H1 (cell line): ENCODE results near the gene FHIP1B. TPM values are rescaled to one million over a fixed set of nuclear protein-coding genes. Genes with fewer than 3 reads are reported as not detected.

Experiments
- CTCF ChIA-PET: fragments of 300-600 bp; sonication (Branson Sonifier 250); formaldehyde crosslinking; loops from one replicate; lab custom pipeline; 2021; ENCODE audit not compliant: partially characterized antibody; lab: Charles Lee
- POLR2A ChIA-PET: fragments of 300-600 bp; sonication (Branson Sonifier 250); formaldehyde crosslinking; loops from one replicate; lab custom pipeline; 2021; ENCODE audit warnings: inconsistent platforms; ENCODE audit not compliant: partially characterized antibody; lab: Charles Lee
- DNase-seq, 2 experiments: peaks; one replicate each; pipeline versions ENCODE4 v3.0.0 to v3.0.0-alpha.2; 2010 to 2022; ENCODE audit warnings: low spot score in 2 of 2, low read depth in 1 of 2, mixed read lengths in 1 of 2
- FAIRE-seq: peaks from 2 replicates; lab custom pipeline; 2011; peaks lifted over from hg19 to GRCh38; lab: Jason Lieb, UNC
- H2AFZ ChIP-seq: 2 replicates; pipeline ENCODE4 v1.8.1; 2012; ENCODE audit warnings: low read length, inconsistent platforms
- H2AK5ac ChIP-seq: 2 replicates; pipeline ENCODE4 v1.6.1; 2013; ENCODE audit warnings: low read depth, low read length
- H2BK120ac ChIP-seq: replicated peaks from 2 replicates; pipeline ENCODE3; 2013; ENCODE audit warnings: low read depth, low read length, inconsistent platforms
- H2BK12ac ChIP-seq: 2 replicates; pipeline ENCODE4 v1.6.1; 2013; ENCODE audit warnings: low read depth, low read length
- H2BK15ac ChIP-seq: 2 replicates; pipeline ENCODE4 v1.6.1; 2013; ENCODE audit warnings: low read length
- H2BK20ac ChIP-seq: 2 replicates; pipeline ENCODE4 v1.6.1; 2013; ENCODE audit warnings: low read length
- H2BK5ac ChIP-seq: 2 replicates; pipeline ENCODE4 v1.6.1; 2013; ENCODE audit warnings: low read depth, low read length
- H3K14ac ChIP-seq: 2 replicates; pipeline ENCODE4 v1.6.1; 2013; ENCODE audit warnings: inconsistent platforms; ENCODE audit not compliant: insufficient read length
- H3K18ac ChIP-seq: 2 replicates; pipeline ENCODE4 v1.6.1; 2013; ENCODE audit warnings: low read length; ENCODE audit errors: extremely low read depth
- H3K23ac ChIP-seq: 2 replicates; pipeline ENCODE4 v1.6.1; 2013; ENCODE audit warnings: inconsistent platforms; ENCODE audit not compliant: insufficient read length
- H3K23me2 ChIP-seq: 2 replicates; pipeline ENCODE4 v1.6.1; 2013; ENCODE audit warnings: low read depth, low read length
- H3K27ac ChIP-seq: 2 replicates; pipeline ENCODE4 v1.6.1; 2011; ENCODE audit warnings: low read depth, low read length, inconsistent platforms
- H3K27me3 ChIP-seq, 4 experiments: replicated peaks in 1 of 4; 1 replicate in 1 of 4; 2 replicates in 3 of 4; pipeline versions ENCODE4 v1.6.1 to v1.8.1; 2011 to 2013; ENCODE audit warnings: low read length in 3 of 4, mild to moderate bottlenecking in 3 of 4, inconsistent platforms in 2 of 4, mixed read lengths in 2 of 4, moderate library complexity in 1 of 4; ENCODE audit not compliant: control insufficient read depth in 3 of 4, insufficient read depth in 3 of 4; ENCODE audit errors: extremely low read depth in 1 of 4
- H3K36me3 ChIP-seq, 4 experiments: 2 replicates each; pipeline versions ENCODE4 v1.6.1 to v1.8.1; 2011 to 2013; ENCODE audit warnings: mild to moderate bottlenecking in 4 of 4, low read length in 3 of 4, moderate library complexity in 2 of 4, control low read depth in 1 of 4, inconsistent platforms in 1 of 4; ENCODE audit not compliant: insufficient read depth in 4 of 4, control insufficient read depth in 2 of 4
- H3K4ac ChIP-seq: replicated peaks from 2 replicates; pipeline ENCODE3; 2013; ENCODE audit warnings: low read length, low read depth, mixed read lengths, inconsistent platforms; ENCODE audit not compliant: insufficient read length
- H3K4me1 ChIP-seq, 4 experiments: replicated peaks in 1 of 4; 1 replicate in 1 of 4; 2 replicates in 3 of 4; pipeline versions ENCODE4 v1.6.1 to v1.8.1; 2011 to 2013; ENCODE audit warnings: low read length in 3 of 4, inconsistent platforms in 2 of 4, mixed read lengths in 1 of 4; ENCODE audit not compliant: insufficient read depth in 4 of 4, control insufficient read depth in 3 of 4
- H3K4me2 ChIP-seq, 2 experiments: 2 replicates each; pipeline versions ENCODE4 v1.6.1 to v1.8.1; 2011 to 2013; ENCODE audit warnings: low read depth in 2 of 2, low read length in 2 of 2, control low read depth in 1 of 2, inconsistent platforms in 1 of 2, mild to moderate bottlenecking in 1 of 2; ENCODE audit not compliant: insufficient read depth in 1 of 2
- H3K4me3 ChIP-seq, 4 experiments: fragments of 200-600, 300-600 bp in 1 of 4; sonication (generic), shearing (Covaris generic), sonication (Bioruptor Twin) in 1 of 4; 2 replicates each; pipeline versions ENCODE4 v1.5.1 to v1.8.1; 2011 to 2016; ENCODE audit warnings: low read length in 4 of 4, low read depth in 3 of 4, control low read depth in 2 of 4, inconsistent platforms in 2 of 4, mild to moderate bottlenecking in 2 of 4, mixed read lengths in 1 of 4, moderate library complexity in 1 of 4; ENCODE audit not compliant: insufficient read depth in 2 of 4; ENCODE audit errors: extremely low read depth in 1 of 4
- H3K56ac ChIP-seq: replicated peaks from 2 replicates; pipeline ENCODE3; 2013; ENCODE audit warnings: low read depth, mild to moderate bottlenecking, mixed read lengths, low read length, inconsistent platforms; ENCODE audit not compliant: insufficient read length
- H3K79me1 ChIP-seq: 2 replicates; pipeline ENCODE4 v1.6.1; 2013; ENCODE audit warnings: low read depth, low read length, control low read depth
- H3K79me2 ChIP-seq, 2 experiments: 2 replicates each; pipeline versions ENCODE4 v1.6.1 to v1.8.1; 2012 to 2013; ENCODE audit warnings: low read length in 2 of 2, mild to moderate bottlenecking in 2 of 2, inconsistent platforms in 1 of 2; ENCODE audit not compliant: insufficient read depth in 2 of 2, control insufficient read depth in 1 of 2
- H3K9ac ChIP-seq, 4 experiments: replicated peaks in 1 of 4; 1 replicate in 1 of 4; 2 replicates in 3 of 4; pipeline versions ENCODE4 v1.6.1 to v1.8.1; 2011 to 2013; ENCODE audit warnings: low read depth in 3 of 4, low read length in 3 of 4, control low read depth in 2 of 4, mild to moderate bottlenecking in 2 of 4, moderate library complexity in 2 of 4, inconsistent platforms in 1 of 4; ENCODE audit errors: extremely low read depth in 1 of 4
- H3K9me3 ChIP-seq, 2 experiments: 2 replicates each; pipeline versions ENCODE4 v1.6.1 to v1.8.1; 2012 to 2013; ENCODE audit warnings: mild to moderate bottlenecking in 2 of 2, moderate library complexity in 2 of 2, control low read depth in 1 of 2, inconsistent platforms in 1 of 2, low read depth in 1 of 2, low read length in 1 of 2, mixed read lengths in 1 of 2; ENCODE audit not compliant: insufficient read depth in 2 of 2
- H4K20me1 ChIP-seq, 2 experiments: replicated peaks in 1 of 2; 2 replicates each; pipeline versions ENCODE3 to v1.8.1; 2011 to 2013; ENCODE audit warnings: inconsistent platforms in 2 of 2, low read length in 2 of 2, mild to moderate bottlenecking in 1 of 2; ENCODE audit not compliant: insufficient read depth in 2 of 2, control insufficient read depth in 1 of 2
- H4K5ac ChIP-seq: 2 replicates; pipeline ENCODE4 v1.6.1; 2013; ENCODE audit warnings: low read length, low read depth, mixed read lengths, inconsistent platforms; ENCODE audit not compliant: insufficient read length
- H4K8ac ChIP-seq: 2 replicates; pipeline ENCODE4 v1.8.0; 2013; ENCODE audit warnings: mild to moderate bottlenecking, moderate library complexity, low read length, inconsistent platforms; ENCODE audit not compliant: insufficient read depth; ENCODE audit errors: extremely low read depth
- H4K91ac ChIP-seq: replicated peaks from 2 replicates; pipeline ENCODE3; 2013; ENCODE audit warnings: low read length, mixed read lengths, inconsistent platforms; ENCODE audit not compliant: insufficient read length
- ASH2L ChIP-seq: fragments of 200-600, 300-600 bp; sonication (generic); IDR thresholded peaks from one replicate; pipeline ENCODE4 v1.7.1; 2017; ENCODE audit warnings: low read length
- NRF1 ChIP-seq: IDR thresholded peaks from 2 replicates; pipeline ENCODE4 v1.6.1; 2011; ENCODE audit warnings: mild to moderate bottlenecking, low read depth, low read length, improper control_type of control experiment
- WGBS, 2 experiments: shearing (Covaris generic) in 1 of 2; methylation state at CpG; one replicate each; pipeline versions ENCODE4 v1.1.6 to v1.1.7; 2013 to 2015; ENCODE audit warnings: low lambda C conversion rate in 2 of 2, mixed read lengths in 2 of 2, inconsistent platforms in 1 of 2, low coverage in 1 of 2, missing lambda C conversion rate in 1 of 2; ENCODE audit not compliant: insufficient replicate concordance in 2 of 2, insufficient coverage in 1 of 2, insufficient read length in 1 of 2; ENCODE audit errors: extremely low coverage in 1 of 2, missing lambda C conversion rate in 1 of 2; 5-methylcytosine and 5-hydroxymethylcytosine counted together
- polyA plus RNA-seq, 7 experiments: library from polyadenylated mRNA; depleted of rRNA in 3 of 7; stranded (reverse) in 5 of 7; unstranded in 2 of 7; fragments of >200 nt in 5 of 7; fragments of 200-250 nt in 2 of 7; gene quantifications; 1 replicate in 5 of 7; 2 replicates in 1 of 7; 4 replicates in 1 of 7; pipeline versions ENCODE4 v1.2.1 to v1.2.3, GENCODE V29; 2011 to 2013; ENCODE audit warnings: missing spikeins in 2 of 7, mixed read lengths in 2 of 7
- total RNA-seq: library from RNA; stranded (reverse); fragmentation: NEBNext Ultra II Directional; extraction: Animal tissue kit (Norgen Biotek cat#: 25700); gene quantifications from 2 replicates; pipeline ENCODE4 v1.2.1, GENCODE V29; 2021

FHIP1B gene
- total and polyA plus RNA-seq, 2 of the 8 experiments (the other 6 are each of a cell fraction or from before 2014, with no cell fraction given): 16.8 to 41.9 TPM

- Histone ChIP-seq H4K5ac (no peak overlapping the region), H3K14ac (no peak overlapping the region), H3K4me2 (no peak overlapping the region), H2BK20ac (no peak overlapping the region), H3K23ac (no peak overlapping the region), H3K23me2 (no peaks in the 10 kb centered on the region), H4K20me1 (no peaks in the 10 kb centered on the region), H2AFZ (no peak overlapping the region), H3K56ac (no peak overlapping the region), H3K27ac (no peak overlapping the region), H2BK120ac (no peak overlapping the region), H4K91ac (no peak overlapping the region), H3K18ac (no peak overlapping the region), H2BK5ac (no peak overlapping the region), H4K8ac (no peak overlapping the region), H3K4me3 (no peak overlapping the region), H3K9me3 (no peaks in the 10 kb centered on the region), H3K79me2 (no peaks in the 10 kb centered on the region), H3K4me1 (no peaks in the 10 kb centered on the region), H3K79me1 (no peaks in the 10 kb centered on the region), H3K27me3 (no peaks in the 10 kb centered on the region), H2BK12ac (no peak overlapping the region), H2AK5ac (no peak overlapping the region), H3K4ac (no peak overlapping the region), H3K36me3 (peaks cover 0 to 12% (median 1%) of the 10 kb centered on the region in 4 experiments; a peak in 6 of 8 replicates), H3K9ac (no peak overlapping the region), H2BK15ac (no peak overlapping the region)
- 90% methylated on average over 3 of the region's 3 CpGs; no CpG with 5 or more reads in 1 of the 2 experiments for WGBS, 2 experiments
- TF ChIP-seq NRF1 (no peak), ASH2L (no peak)
- CTCF ChIA-PET: interaction anchor here (0.6 to 2.9 kb wide), 8 partner anchors 8 to 1996 kb away, joined by 3 to 15 read pairs (median 4); partner anchors contain the start of gene CNGA4
- FAIRE-seq (no peak), DNase-seq (no peak)
- POLR2A ChIA-PET: no interaction called here
Measured at GRCh38 chr11:6206456-6207180, 27.8 kb downstream of the FHIP1B start.
